Measurements from ENCODE around the gene MAFF.

Gene MAFF

GRCh38 chr22:38248280-38248679 lies 46.5 kb downstream of the MAFF start:
- no peak for DNase-seq (ENCODE audit: low read depth in 2 of 2)

- no peak for DNase-seq (ENCODE audit: low read depth in 2 of 2)
Observed at GRCh38 chr22:38249301-38249700, 47.5 kb downstream of the MAFF start.

- DNase-seq (ENCODE audit: low read depth in 2 of 2): no peak
Observed at GRCh38 chr22:38249803-38250642, 48.2 kb downstream of the MAFF start.

- no peak for DNase-seq (ENCODE audit: low read depth in 2 of 2)
Observed at GRCh38 chr22:38250643-38251340, 49.0 kb downstream of the MAFF start.

GRCh38 chr22:38251341-38251692 lies 49.5 kb downstream of the MAFF start:
- no peak for DNase-seq (ENCODE audit: low read depth in 2 of 2)

GRCh38 chr22:38255697-38256096 lies 53.9 kb downstream of the MAFF start:
- DNase-seq (ENCODE audit: low read depth in 2 of 2): no peak

- DNase-seq (ENCODE audit: low read depth in 2 of 2): no peak
Observed at GRCh38 chr22:38257181-38257580, 55.4 kb downstream of the MAFF start.

- no peak for DNase-seq (ENCODE audit: low read depth in 2 of 2)
Observed at GRCh38 chr22:38257650-38258250, 56.0 kb downstream of the MAFF start.

- no peak for DNase-seq (ENCODE audit: low read depth in 2 of 2)
Observed at GRCh38 chr22:38258895-38259294, 57.1 kb downstream of the MAFF start.

GRCh38 chr22:38259370-38259769 lies 57.6 kb downstream of the MAFF start:
- no peak for DNase-seq (ENCODE audit: low read depth in 2 of 2)

GRCh38 chr22:38260761-38261681 lies 59.2 kb downstream of the MAFF start:
- DNase-seq (ENCODE audit: low read depth in 2 of 2): no peak

GRCh38 chr22:38262051-38262795 lies 60.4 kb downstream of the MAFF start:
- no peak for DNase-seq (ENCODE audit: low read depth in 2 of 2)

GRCh38 chr22:38264322-38264843 lies 62.6 kb downstream of the MAFF start:
- no peak for DNase-seq (ENCODE audit: low read depth in 2 of 2)

Measured in stimulated activated CD8-positive, alpha-beta memory T cell treated with anti-CD3 and anti-CD28 coated beads, Interleukin-15, amount 100 ng/mL, for 4 hours (primary cell).